Measurements from ENCODE around the gene KLF15.

Gene KLF15

GRCh38 chr3:126370055-126370454 is 12.8 kb upstream of the KLF15 start:
- H3K4me3 ChIP-seq (ENCODE audit: low read depth in 1 of 2, low read length in 2 of 2): no peak overlapping the region
- no peak overlapping the region for H3K27ac ChIP-seq (ENCODE audit: low read length)
- H3K9me3 ChIP-seq (ENCODE audit: control insufficient read depth in 1 of 2, low read length in 2 of 2): no peaks in the 10 kb centered on the region
- H3K27me3 ChIP-seq (ENCODE audit: low read depth, low read length): no peaks in the 10 kb centered on the region
- peaks cover 0 to 5% of the 10 kb centered on the region in 2 donors for H3K4me1 ChIP-seq (ENCODE audit: control insufficient read depth in 1 of 2, insufficient read depth in 2 of 2, low read length in 2 of 2)
- no peaks in the 10 kb centered on the region for H3K36me3 ChIP-seq (ENCODE audit: control insufficient read depth in 1 of 2, insufficient read depth in 2 of 2, low read length in 2 of 2)

GRCh38 chr3:126369490-126369889 is 12.3 kb upstream of the KLF15 start:
- H3K36me3 ChIP-seq (ENCODE audit: control insufficient read depth in 1 of 2, insufficient read depth in 2 of 2, low read length in 2 of 2): no peaks in the 10 kb centered on the region
- peaks cover 0 to 5% of the 10 kb centered on the region in 2 donors for H3K4me1 ChIP-seq (ENCODE audit: control insufficient read depth in 1 of 2, insufficient read depth in 2 of 2, low read length in 2 of 2)
- no peaks in the 10 kb centered on the region for H3K27me3 ChIP-seq (ENCODE audit: low read depth, low read length)
- no peak overlapping the region for H3K4me3 ChIP-seq (ENCODE audit: low read depth in 1 of 2, low read length in 2 of 2)
- no peak overlapping the region for H3K27ac ChIP-seq (ENCODE audit: low read length)
- no peaks in the 10 kb centered on the region for H3K9me3 ChIP-seq (ENCODE audit: control insufficient read depth in 1 of 2, low read length in 2 of 2)

DNA sequence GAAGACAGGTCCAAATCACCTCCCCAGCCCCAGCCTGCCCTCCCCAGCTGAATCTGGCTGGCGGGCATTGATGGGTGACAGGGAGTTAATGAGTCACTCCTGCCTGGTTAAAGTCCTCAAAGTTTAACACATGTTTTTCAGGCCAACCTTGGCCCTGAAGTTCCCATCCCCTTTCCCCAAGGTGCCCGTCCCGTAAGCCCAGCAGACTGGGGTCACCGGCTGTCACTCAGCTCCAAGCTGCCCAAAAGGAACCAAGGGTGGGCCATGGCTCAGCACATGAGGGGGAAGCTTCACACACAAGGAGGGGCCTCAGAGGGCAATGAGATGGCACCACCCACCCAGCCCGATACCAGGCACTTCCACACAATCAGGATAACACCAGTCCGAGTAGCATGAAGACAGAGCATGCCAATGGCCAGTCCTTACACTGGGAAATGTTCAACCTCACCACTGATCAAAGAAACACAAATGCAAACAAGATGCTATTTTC is 10.2 kb upstream of the KLF15 start:
- H3K27me3 ChIP-seq (ENCODE audit: low read depth, low read length): no peaks in the 10 kb centered on the region
- no peak overlapping the region for H3K4me3 ChIP-seq (ENCODE audit: low read depth in 1 of 2, low read length in 2 of 2)
- no peaks in the 10 kb centered on the region for H3K36me3 ChIP-seq (ENCODE audit: control insufficient read depth in 1 of 2, insufficient read depth in 2 of 2, low read length in 2 of 2)
- H3K4me1 ChIP-seq (ENCODE audit: control insufficient read depth in 1 of 2, insufficient read depth in 2 of 2, low read length in 2 of 2): no peaks in the 10 kb centered on the region
- H3K27ac ChIP-seq (ENCODE audit: low read length): no peak overlapping the region
- no peaks in the 10 kb centered on the region for H3K9me3 ChIP-seq (ENCODE audit: control insufficient read depth in 1 of 2, low read length in 2 of 2)

GRCh38 chr3:126365351-126366277 is 8.4 kb upstream of the KLF15 start:
- H3K36me3 ChIP-seq (ENCODE audit: control insufficient read depth in 1 of 2, insufficient read depth in 2 of 2, low read length in 2 of 2): no peaks in the 10 kb centered on the region
- no peak overlapping the region for H3K4me3 ChIP-seq (ENCODE audit: low read depth in 1 of 2, low read length in 2 of 2)
- H3K27me3 ChIP-seq (ENCODE audit: low read depth, low read length): no peaks in the 10 kb centered on the region
- no peaks in the 10 kb centered on the region for H3K9me3 ChIP-seq (ENCODE audit: control insufficient read depth in 1 of 2, low read length in 2 of 2)
- no peaks in the 10 kb centered on the region for H3K4me1 ChIP-seq (ENCODE audit: control insufficient read depth in 1 of 2, insufficient read depth in 2 of 2, low read length in 2 of 2)
- no peak overlapping the region for H3K27ac ChIP-seq (ENCODE audit: low read length)

GRCh38 chr3:126364731-126365301 is 7.6 kb upstream of the KLF15 start:
- H3K4me3 ChIP-seq (ENCODE audit: low read depth in 1 of 2, low read length in 2 of 2): no peak overlapping the region
- H3K36me3 ChIP-seq (ENCODE audit: control insufficient read depth in 1 of 2, insufficient read depth in 2 of 2, low read length in 2 of 2): no peaks in the 10 kb centered on the region
- H3K4me1 ChIP-seq (ENCODE audit: control insufficient read depth in 1 of 2, insufficient read depth in 2 of 2, low read length in 2 of 2): no peaks in the 10 kb centered on the region
- no peak overlapping the region for H3K27ac ChIP-seq (ENCODE audit: low read length)
- no peaks in the 10 kb centered on the region for H3K27me3 ChIP-seq (ENCODE audit: low read depth, low read length)
- peaks cover 0 to 4% of the 10 kb centered on the region in 2 donors for H3K9me3 ChIP-seq (ENCODE audit: control insufficient read depth in 1 of 2, low read length in 2 of 2)

- Histone ChIP-seq H3K9me3 (ENCODE audit: control insufficient read depth in 1 of 2, low read length in 2 of 2) (peaks cover 0 to 7% of the 10 kb centered on the region in 2 donors), H3K27ac (ENCODE audit: low read length) (no peak overlapping the region), H3K36me3 (ENCODE audit: control insufficient read depth in 1 of 2, insufficient read depth in 2 of 2, low read length in 2 of 2) (no peaks in the 10 kb centered on the region), H3K27me3 (ENCODE audit: low read depth, low read length) (no peaks in the 10 kb centered on the region), H3K4me1 (ENCODE audit: control insufficient read depth in 1 of 2, insufficient read depth in 2 of 2, low read length in 2 of 2) (no peaks in the 10 kb centered on the region), H3K4me3 (ENCODE audit: low read depth in 1 of 2, low read length in 2 of 2) (no peak overlapping the region)
These were observed 7.0 kb upstream of the KLF15 start for GRCh38 chr3:126364130-126364695.

- Histone ChIP-seq H3K4me3 (ENCODE audit: low read depth in 1 of 2, low read length in 2 of 2) (no peak overlapping the region), H3K36me3 (ENCODE audit: control insufficient read depth in 1 of 2, insufficient read depth in 2 of 2, low read length in 2 of 2) (no peaks in the 10 kb centered on the region), H3K4me1 (ENCODE audit: control insufficient read depth in 1 of 2, insufficient read depth in 2 of 2, low read length in 2 of 2) (peaks cover 0 to 6% of the 10 kb centered on the region in 2 donors), H3K27ac (ENCODE audit: low read length) (no peak overlapping the region), H3K9me3 (ENCODE audit: control insufficient read depth in 1 of 2, low read length in 2 of 2) (peaks cover 0 to 7% of the 10 kb centered on the region in 2 donors), H3K27me3 (ENCODE audit: low read depth, low read length) (no peaks in the 10 kb centered on the region)
These were observed 4.0 kb upstream of the KLF15 start for GRCh38 chr3:126361211-126361610.

DNA sequence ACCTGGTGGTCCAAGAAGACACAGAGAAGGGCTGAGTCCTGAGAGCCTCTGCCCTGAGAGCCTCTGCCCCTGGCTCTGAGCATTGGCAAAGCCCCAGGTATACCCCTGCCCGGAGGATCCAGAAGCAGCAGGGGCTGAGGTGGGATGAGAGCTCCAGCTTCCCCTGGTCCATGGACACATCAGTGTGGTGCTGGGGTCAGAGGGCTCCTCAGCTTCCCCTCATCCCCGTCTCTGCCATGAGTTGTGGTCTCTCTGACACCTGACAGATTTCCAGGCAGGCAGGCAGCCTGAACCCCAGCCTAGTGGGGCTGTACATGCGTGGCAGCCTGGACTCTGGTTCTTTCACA is 3.5 kb upstream of the KLF15 start:
- peaks cover under 1 to 9% of the 10 kb centered on the region in 2 donors for H3K4me1 ChIP-seq (ENCODE audit: control insufficient read depth in 1 of 2, insufficient read depth in 2 of 2, low read length in 2 of 2)
- H3K27me3 ChIP-seq (ENCODE audit: low read depth, low read length): no peaks in the 10 kb centered on the region
- no peak overlapping the region for H3K27ac ChIP-seq (ENCODE audit: low read length)
- no peak overlapping the region for H3K4me3 ChIP-seq (ENCODE audit: low read depth in 1 of 2, low read length in 2 of 2)
- peaks cover 0 to 7% of the 10 kb centered on the region in 2 donors for H3K9me3 ChIP-seq (ENCODE audit: control insufficient read depth in 1 of 2, low read length in 2 of 2)
- no peaks in the 10 kb centered on the region for H3K36me3 ChIP-seq (ENCODE audit: control insufficient read depth in 1 of 2, insufficient read depth in 2 of 2, low read length in 2 of 2)

DNA sequence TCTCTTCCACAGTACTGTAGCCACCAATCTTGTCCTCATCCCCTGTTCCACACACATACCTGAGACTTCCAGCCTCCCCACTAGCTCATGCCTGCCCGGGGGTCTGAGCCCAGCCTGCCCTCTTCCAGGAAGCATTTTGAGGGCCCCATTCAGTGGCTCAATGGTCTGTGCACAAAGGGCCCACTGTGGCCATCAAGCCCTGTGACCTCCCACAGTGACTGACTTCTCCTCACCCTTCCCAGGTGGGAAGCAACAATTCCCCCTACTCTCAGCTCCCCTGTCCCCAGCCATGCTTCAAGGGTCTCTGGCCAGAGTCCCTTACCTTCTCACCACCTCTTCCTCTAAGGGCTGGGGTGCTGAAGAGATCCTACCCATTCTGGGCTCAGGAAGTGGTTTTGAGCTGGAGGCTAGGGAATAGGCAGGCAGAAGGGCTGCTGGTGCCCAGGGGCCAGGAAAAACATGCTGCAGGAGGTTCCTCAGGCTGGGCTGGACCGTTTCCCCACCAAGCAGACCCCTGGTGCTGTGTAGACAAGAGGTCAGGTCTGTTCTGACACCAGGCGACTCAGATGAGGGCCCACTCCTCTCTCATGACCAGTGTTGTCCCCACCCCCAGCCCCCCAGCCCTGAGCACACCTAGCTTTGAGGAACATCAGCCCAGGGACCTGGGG is 3.0 kb upstream of the KLF15 start:
- Histone ChIP-seq H3K27me3 (ENCODE audit: low read depth, low read length) (no peaks in the 10 kb centered on the region), H3K27ac (ENCODE audit: low read length) (no peak overlapping the region), H3K4me3 (ENCODE audit: low read depth in 1 of 2, low read length in 2 of 2) (no peak overlapping the region), H3K36me3 (ENCODE audit: control insufficient read depth in 1 of 2, insufficient read depth in 2 of 2, low read length in 2 of 2) (no peaks in the 10 kb centered on the region), H3K4me1 (ENCODE audit: control insufficient read depth in 1 of 2, insufficient read depth in 2 of 2, low read length in 2 of 2) (peaks cover 5 to 14% of the 10 kb centered on the region in 2 donors), H3K9me3 (ENCODE audit: control insufficient read depth in 1 of 2, low read length in 2 of 2) (peaks cover 0 to 7% of the 10 kb centered on the region in 2 donors)

- Histone ChIP-seq H3K9me3 (ENCODE audit: control insufficient read depth in 1 of 2, low read length in 2 of 2) (peaks cover 0 to 7% of the 10 kb centered on the region in 2 donors), H3K27ac (ENCODE audit: low read length) (no peak overlapping the region), H3K27me3 (ENCODE audit: low read depth, low read length) (no peaks in the 10 kb centered on the region), H3K4me1 (ENCODE audit: control insufficient read depth in 1 of 2, insufficient read depth in 2 of 2, low read length in 2 of 2) (peaks cover 5 to 14% of the 10 kb centered on the region in 2 donors), H3K4me3 (ENCODE audit: low read depth in 1 of 2, low read length in 2 of 2) (no peak overlapping the region), H3K36me3 (ENCODE audit: control insufficient read depth in 1 of 2, insufficient read depth in 2 of 2, low read length in 2 of 2) (no peaks in the 10 kb centered on the region)
These were observed 1.6 kb upstream of the KLF15 start for GRCh38 chr3:126358816-126359181.
